ENCODE results near the gene ZNF614.
"Not testable (repeated sequence)": the region's sequence is repeated elsewhere in the genome, so short reads cannot be mapped to it uniquely, and the experiment has no call there.

Gene ZNF614

GRCh38 chr19:51986309-51987291 is 41.6 kb downstream of the ZNF614 start, which contains the start of gene ZNF350:
Gene ZNF350, minus strand, starts transcription at chr19:51986840. Its CDS starts 12,480 bp downstream, at chr19:51974360.
- peak; percentile 64 to 97 (median 84) for DNase-seq

GRCh38 chr19:51983361-51983760 is 44.8 kb downstream of the ZNF614 start:
- DNase-seq, result no peak

GRCh38 chr19:51980926-51981325 is 47.3 kb downstream of the ZNF614 start:
- not testable (repeated sequence) for DNase-seq

GRCh38 chr19:51980116-51980736 is 48.0 kb downstream of the ZNF614 start:
- no peak for DNase-seq

- no peak for DNase-seq
Measured at GRCh38 chr19:51978882-51979281, 49.3 kb downstream of the ZNF614 start.

- no peak for DNase-seq
Measured at GRCh38 chr19:51977346-51977745, 50.8 kb downstream of the ZNF614 start.

- no peak for DNase-seq
Measured at GRCh38 chr19:51976852-51977251, 51.3 kb downstream of the ZNF614 start.

GRCh38 chr19:51975787-51976186 is 52.4 kb downstream of the ZNF614 start:
- not testable (repeated sequence) for DNase-seq

- peak in 2 of 5 experiments; percentile 6 to 67 for DNase-seq
Measured at GRCh38 chr19:51971624-51972023, 56.6 kb downstream of the ZNF614 start.

GRCh38 chr19:51970718-51971117 is 57.5 kb downstream of the ZNF614 start:
- DNase-seq, result no peak

GRCh38 chr19:51965583-51965982 is 62.6 kb downstream of the ZNF614 start:
- no peak for DNase-seq
